AML-193 (cell line): ENCODE data around the gene RACGAP1.
"Not testable (repeated sequence)": the region's sequence is repeated elsewhere in the genome, so short reads cannot be mapped to it uniquely, and the experiment has no call there.

Experiments used
- DNase-seq, 2 experiments: peaks; one replicate each; lab custom pipeline; 2025; lab: John Stamatoyannopoulos, UW

The RACGAP1 gene

GRCh38 chr12:50026691-50027090, 1.4 kb upstream of the RACGAP1 start:
- DNase-seq = no peak

- no peak for DNase-seq
Measured at GRCh38 chr12:50024805-50025186, 498 bp downstream of the RACGAP1 start.

GRCh38 chr12:50024227-50024626, 1.1 kb downstream of the RACGAP1 start:
- DNase-seq = no peak

DNA sequence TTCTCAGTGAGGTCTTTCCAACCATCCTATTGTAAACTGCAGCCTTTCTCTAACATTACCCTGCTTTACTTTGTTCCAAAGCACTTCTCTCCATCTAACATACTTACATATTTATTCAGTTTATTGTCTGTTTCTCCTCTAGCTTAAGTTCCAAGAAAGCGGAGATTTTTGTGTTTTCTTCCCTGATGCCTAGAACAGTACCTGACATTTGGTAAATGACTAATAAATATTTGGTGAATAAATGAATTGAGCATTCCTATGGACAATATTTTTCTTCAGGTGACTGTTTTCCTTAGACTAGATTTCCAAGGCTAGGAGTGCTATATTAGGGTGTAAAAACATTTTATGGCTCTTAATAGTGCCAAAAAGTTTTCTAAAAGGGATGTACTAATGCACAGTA, 2.4 kb downstream of the RACGAP1 start:
- DNase-seq = no peak

DNA sequence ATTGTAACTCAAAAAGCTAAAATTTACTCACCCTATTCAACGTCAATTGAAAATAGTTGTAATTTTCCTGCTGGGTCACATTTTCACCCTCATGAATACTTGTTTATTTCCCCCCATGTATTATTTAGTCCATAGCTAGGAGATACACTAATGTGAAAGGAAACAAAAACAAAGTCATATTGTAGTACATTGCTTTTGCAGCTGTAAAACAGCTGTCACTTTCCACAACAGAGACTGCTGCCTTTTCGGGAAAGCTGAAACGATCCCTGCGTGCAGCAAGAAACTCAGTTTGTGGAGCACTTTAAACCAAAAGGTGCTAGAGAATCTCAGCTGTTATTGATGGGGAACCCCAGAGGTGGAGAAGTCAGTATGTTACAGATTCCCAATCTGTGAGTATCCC, 4.3 kb downstream of the RACGAP1 start:
- DNase-seq = no peak

DNA sequence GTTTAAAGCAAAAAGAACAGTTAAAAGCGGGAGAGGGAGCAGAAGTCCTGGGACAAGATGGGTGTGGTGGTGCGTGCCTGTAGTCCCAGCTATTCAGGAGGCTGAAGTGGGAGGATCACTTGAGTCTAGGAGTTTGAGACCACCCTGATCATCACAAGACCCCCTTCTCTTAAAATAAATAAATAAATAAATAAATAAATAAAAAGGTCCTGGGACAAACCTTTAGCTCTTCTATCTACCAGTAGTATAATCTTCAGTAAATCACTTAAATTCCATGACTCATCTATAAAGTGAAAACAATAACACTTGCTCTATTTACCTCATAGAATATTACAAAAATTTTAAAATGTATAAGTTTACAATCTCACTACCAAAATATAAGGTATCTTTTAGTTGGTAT, 5.8 kb downstream of the RACGAP1 start:
- DNase-seq = no peak

DNA sequence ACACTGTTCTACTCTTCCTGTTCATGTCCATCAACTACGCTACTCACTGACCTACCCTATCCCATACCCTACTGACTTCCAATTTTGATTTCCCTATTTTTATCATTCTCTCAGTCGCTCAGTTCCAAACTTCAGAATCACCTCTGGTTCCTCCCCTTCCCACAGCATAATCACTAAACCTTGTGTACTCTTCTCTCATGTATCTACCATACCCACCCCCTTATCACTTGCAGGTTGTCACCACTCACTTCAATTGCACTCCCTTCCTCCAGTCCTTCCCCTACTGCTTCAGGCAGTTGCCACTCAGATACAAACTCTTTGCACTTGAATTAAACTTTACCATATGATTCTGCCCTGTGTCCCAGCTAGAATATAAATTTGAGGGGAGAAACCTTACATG, 6.3 kb downstream of the RACGAP1 start:
- DNase-seq = no peak

DNA sequence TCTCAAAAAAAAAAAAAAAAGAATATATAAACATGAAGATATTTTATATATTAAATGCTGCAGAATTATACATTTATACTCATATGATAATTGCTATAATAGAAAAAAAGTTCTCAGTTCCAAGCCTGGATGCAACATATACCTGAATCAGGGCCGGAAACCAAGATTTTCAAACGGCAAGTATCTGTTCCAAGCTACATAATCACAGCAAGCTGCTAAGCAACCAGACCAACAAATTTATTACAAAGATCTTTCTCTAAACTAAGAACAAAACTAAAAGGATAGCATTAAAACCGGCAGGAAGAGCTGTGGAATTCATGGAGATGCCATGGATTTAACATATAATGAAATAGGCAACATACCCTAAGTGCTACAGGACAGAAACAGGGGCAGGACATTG, 7.1 kb downstream of the RACGAP1 start:
- DNase-seq = no peak

- DNase-seq = peak; percentile 28 to 54
Measured at GRCh38 chr12:50017641-50018040, 7.7 kb downstream of the RACGAP1 start.

DNA sequence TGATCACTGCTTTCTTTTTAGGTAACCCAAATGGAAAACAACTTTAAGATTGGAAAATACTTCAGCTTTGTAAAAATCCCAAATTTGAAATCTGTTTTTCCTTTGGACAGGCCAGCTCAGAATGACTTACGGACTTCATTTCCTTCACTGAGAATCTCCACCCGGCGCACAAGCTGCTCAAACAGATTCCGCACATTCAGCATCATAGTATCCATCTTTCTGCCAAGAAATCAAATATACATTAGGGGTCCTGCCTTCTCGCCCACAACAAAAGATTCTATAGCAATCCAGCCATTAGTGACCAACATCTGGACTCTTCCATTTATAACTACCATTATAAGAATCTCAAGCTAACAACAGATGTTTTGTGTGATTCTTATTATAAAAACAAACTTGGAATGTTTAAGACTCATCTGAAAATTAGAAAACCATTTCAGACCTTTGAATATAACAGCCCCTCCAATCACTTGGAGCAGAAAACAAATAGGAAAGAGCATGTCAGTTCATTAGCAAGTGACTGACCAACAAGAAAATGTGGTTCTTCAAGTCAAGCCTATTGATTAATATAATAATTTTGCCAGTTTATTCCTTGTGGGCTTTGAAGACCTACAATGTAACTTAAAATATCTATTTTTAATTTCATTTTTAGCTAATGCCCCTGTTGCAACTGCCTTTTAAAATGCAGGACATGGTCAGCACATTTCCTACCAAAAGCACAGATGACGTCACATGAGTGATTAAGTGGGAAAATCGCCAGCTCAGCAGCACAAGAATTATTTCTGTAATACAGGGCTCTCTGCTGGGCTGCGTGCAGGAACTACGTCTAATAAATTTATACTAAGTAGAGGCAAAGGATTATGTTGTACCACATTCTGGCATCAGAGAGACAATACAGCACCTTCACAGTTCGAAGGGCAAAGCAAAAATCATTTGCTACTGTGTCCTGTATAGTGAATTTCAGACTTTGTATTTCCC, 8.5 kb downstream of the RACGAP1 start:
- no peak for DNase-seq

- no peak for DNase-seq
Measured at GRCh38 chr12:50014342-50014741, 11.0 kb downstream of the RACGAP1 start.

GRCh38 chr12:50013361-50014147, 11.7 kb downstream of the RACGAP1 start:
- no peak for DNase-seq

GRCh38 chr12:50006754-50007442, 18.4 kb downstream of the RACGAP1 start:
- DNase-seq = no peak

DNA sequence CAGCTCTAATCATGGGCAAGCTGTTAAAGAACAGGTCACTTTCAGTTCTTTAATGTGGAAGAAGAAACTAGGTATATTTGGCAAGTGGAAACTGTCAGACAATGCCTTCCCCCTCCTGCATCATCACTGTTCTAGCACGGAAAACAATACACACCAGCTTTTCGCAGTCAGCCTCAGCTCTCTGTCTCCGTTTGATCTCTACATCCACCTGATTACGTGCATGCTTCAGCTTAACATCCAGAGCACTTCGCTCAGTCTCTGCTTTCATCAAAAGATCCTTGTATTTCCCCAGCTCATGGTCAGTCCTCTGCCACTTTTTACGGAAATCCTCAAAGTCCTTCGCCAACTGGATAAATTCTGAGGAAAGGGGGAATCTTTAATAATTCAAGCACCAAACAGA, 19.0 kb downstream of the RACGAP1 start:
- no peak for DNase-seq

GRCh38 chr12:50005175-50005574, 20.1 kb downstream of the RACGAP1 start:
- DNase-seq = no peak

- DNase-seq = no peak
Measured at GRCh38 chr12:50004696-50005095, 20.6 kb downstream of the RACGAP1 start.

GRCh38 chr12:50003595-50003994, 21.7 kb downstream of the RACGAP1 start:
- no peak for DNase-seq

- DNase-seq = no peak
Measured at GRCh38 chr12:49998453-49998852, 26.8 kb downstream of the RACGAP1 start.

DNA sequence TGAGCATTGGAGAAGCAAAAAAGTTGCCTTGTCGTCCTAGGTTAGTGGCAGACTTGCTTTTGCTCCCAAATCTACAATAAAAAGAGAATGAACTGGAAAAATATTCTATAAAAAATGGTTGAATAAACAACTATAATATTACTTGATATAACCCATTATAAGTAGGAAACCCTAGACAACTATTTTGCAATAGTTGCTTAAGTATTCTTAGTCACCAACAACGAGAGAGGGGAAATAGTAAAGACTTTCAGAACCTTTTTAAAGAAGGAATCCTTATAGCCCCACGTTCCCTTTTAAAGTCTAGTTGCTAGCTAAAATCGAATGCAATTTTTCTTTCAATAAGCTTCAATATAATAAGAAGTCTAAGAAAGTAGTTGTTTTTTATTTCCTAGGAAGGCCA, 35.0 kb downstream of the RACGAP1 start:
- peak; percentile 31 to 38 for DNase-seq

GRCh38 chr12:49989400-49989799, 35.9 kb downstream of the RACGAP1 start:
- DNase-seq = not testable (repeated sequence)

GRCh38 chr12:49987625-49988303, 37.5 kb downstream of the RACGAP1 start:
- DNase-seq = peak; percentile 70 to 76

- DNase-seq = not testable (repeated sequence)
Measured at GRCh38 chr12:49986476-49986875, 38.8 kb downstream of the RACGAP1 start.
